Epidermal melanocyte (primary cell): ENCODE measurements around the gene NINL.

Experiments used
- DNase-seq: peaks from one replicate; pipeline ENCODE4 v3.0.0; 2011; ENCODE audit warnings: low spot score; ENCODE audit not compliant: insufficient read length

NINL gene

GRCh38 chr20:25418776-25419175, 166.6 kb downstream of the NINL start:
- no peak for DNase-seq

DNA sequence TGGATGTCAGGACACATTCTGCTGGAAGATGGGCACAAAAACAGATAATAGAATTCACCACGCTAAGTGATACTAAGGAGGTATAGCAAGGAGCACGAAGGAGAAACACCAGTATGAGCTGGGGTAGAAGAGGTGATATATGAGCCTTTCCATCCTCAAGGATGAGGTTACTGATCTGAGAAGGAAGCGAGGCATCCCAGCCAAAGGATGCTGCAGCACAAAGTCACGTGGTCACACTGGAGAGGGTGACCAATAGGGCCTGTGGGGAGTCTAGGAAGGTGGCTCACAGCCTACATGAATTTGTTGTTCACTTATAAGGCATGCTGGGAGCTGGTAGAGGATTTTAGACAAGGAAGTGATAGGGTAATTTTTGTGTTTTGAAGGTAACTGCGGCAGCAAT, 176.4 kb downstream of the NINL start:
- DNase-seq: no peak

DNA sequence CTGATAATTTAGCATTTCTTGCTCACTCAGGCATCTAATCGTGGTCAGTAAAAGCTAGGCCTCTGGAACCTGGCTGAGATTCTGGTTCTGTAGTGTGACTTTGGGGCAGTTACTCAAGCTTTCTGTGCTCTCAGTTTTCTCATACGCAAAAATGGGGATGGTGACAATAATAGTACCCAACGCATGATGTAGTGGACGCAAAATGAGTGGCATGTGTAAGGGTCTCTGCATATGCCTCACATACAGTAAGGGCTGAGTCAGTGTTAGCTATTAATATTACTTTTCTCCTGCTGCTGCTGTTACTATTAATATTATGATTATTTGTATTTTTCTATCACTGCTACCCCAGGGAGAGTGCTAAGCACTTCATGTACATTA, 177.2 kb downstream of the NINL start:
- DNase-seq: no peak

DNA sequence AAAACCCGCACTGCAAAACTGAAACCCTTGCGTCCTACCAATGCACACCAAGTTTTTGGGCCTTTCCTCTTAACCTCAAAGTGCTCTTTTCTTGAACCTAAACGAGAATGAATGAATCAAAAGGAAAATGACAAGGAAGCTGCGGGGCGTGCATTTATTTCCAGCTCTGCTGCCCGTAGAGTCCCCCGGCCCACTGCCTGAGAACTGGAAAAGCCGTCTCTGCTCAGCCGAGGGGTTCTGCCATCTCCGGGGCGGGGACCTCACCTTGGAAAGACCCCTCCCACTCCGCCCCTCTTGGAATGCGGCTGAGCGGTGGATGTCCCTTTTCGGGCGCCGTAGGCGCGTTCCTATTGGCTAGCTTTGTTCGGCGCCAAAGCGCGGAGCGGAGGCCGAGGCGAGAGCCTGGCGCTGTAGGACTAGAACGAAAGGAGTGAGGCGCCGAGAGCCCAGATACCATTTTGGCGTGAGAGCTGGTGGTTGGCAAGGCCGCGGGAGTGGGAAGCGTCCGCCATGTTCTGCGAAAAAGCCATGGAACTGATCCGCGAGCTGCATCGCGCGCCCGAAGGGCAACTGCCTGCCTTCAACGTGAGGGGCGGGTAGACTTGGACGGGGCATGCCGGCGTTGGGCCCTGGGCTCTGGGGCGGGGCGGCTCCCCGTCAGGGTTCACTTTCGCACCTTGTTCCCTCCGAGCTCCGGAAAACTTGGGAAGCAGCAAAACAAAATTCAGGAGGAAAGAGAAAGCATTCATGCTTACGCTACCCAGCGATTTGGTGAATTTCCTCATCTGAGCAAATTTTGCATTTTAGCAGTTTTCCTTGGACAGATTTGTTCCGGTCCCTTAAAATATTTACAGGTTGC, 177.8 kb downstream of the NINL start, which contains the start of gene GINS1:
Gene GINS1 (plus strand): TSS at position 363 of the 859 bp plus-strand sequence. CDS start 148 bp downstream, at position 511.
- DNase-seq: peak; percentile 76
